Measurements from ENCODE around the gene KRT34.

KRT34 gene

DNA sequence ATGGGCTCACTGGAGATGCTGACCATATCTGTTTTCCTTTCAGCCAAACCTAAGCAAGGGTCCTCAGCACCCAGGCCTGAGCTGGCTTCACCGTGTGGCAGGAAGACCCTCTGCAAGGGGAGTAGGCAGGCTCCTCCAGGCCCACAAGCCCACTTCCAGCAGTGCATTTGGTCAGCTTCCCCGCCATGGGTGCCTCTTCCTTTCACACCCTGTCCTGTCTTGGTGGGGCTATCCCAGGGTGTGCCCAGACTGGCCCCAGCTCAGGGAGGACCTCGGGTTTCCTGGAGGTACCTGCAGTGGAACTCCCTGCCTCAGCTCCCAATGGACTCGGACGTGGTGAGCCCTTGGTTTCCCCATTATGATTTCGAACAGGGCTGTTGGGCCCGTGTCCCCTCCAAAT is 53.9 kb downstream of the KRT34 start:
- no peak for DNase-seq
